ENCODE measurements around the gene CNTFR. TPM values are rescaled to one million over a fixed set of nuclear protein-coding genes. Genes with fewer than 3 reads are reported as not detected.

The CNTFR gene
- total and polyA plus RNA-seq, 2 experiments from 2014 or later: 0.73 to 1.9 TPM

- Mint-ChIP-seq H3K27ac (no peak overlapping the region), H3K9me3 (no peaks in the 10 kb centered on the region; the same call in 2 of the 3 replicates), H3K36me3 (ENCODE audit: low read depth) (no peaks in the 10 kb centered on the region; the same call in 2 of the 3 replicates), H3K4me1 (peaks cover 15% of the 10 kb centered on the region), H3K4me3 (no peak overlapping the region), H3K27me3 (ENCODE audit: insufficient read depth, low read depth, poor library complexity) (peaks cover 20% of the 10 kb centered on the region)
- no peak for ATAC-seq
- TF ChIP-seq, protein P1, sequence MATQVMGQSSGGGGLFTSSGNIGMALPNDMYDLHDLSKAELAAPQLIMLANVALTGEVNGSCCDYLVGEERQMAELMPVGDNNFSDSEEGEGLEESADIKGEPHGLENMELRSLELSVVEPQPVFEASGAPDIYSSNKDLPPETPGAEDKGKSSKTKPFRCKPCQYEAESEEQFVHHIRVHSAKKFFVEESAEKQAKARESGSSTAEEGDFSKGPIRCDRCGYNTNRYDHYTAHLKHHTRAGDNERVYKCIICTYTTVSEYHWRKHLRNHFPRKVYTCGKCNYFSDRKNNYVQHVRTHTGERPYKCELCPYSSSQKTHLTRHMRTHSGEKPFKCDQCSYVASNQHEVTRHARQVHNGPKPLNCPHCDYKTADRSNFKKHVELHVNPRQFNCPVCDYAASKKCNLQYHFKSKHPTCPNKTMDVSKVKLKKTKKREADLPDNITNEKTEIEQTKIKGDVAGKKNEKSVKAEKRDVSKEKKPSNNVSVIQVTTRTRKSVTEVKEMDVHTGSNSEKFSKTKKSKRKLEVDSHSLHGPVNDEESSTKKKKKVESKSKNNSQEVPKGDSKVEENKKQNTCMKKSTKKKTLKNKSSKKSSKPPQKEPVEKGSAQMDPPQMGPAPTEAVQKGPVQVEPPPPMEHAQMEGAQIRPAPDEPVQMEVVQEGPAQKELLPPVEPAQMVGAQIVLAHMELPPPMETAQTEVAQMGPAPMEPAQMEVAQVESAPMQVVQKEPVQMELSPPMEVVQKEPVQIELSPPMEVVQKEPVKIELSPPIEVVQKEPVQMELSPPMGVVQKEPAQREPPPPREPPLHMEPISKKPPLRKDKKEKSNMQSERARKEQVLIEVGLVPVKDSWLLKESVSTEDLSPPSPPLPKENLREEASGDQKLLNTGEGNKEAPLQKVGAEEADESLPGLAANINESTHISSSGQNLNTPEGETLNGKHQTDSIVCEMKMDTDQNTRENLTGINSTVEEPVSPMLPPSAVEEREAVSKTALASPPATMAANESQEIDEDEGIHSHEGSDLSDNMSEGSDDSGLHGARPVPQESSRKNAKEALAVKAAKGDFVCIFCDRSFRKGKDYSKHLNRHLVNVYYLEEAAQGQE (IDR thresholded peaks at IDR 0.05; ENCODE audit: unreplicated experiment): no peak
- TF ChIP-seq ZNF114 (CRISPR knock-in tag; IDR thresholded peaks at IDR 0.05) (no peak), NANOG (IDR thresholded peaks at IDR 0.05; ENCODE audit: borderline replicate concordance) (no peak), EZH2phosphoT487 (IDR thresholded peaks at IDR 0.05; ENCODE audit: unreplicated experiment) (no peak), ZNF331 (CRISPR knock-in tag; IDR thresholded peaks at IDR 0.05; ENCODE audit: low read depth) (no peak), CREB1 (CRISPR knock-in tag; IDR thresholded peaks at IDR 0.05; ENCODE audit: low read depth) (no peak), CTCF (conservative IDR thresholded peaks at IDR 0.05; ENCODE audit: low read depth in 2 of 2) (no peak)
- TF ChIP-seq, protein P2, sequence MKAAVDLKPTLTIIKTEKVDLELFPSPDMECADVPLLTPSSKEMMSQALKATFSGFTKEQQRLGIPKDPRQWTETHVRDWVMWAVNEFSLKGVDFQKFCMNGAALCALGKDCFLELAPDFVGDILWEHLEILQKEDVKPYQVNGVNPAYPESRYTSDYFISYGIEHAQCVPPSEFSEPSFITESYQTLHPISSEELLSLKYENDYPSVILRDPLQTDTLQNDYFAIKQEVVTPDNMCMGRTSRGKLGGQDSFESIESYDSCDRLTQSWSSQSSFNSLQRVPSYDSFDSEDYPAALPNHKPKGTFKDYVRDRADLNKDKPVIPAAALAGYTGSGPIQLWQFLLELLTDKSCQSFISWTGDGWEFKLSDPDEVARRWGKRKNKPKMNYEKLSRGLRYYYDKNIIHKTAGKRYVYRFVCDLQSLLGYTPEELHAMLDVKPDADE (IDR thresholded peaks at IDR 0.05): no peak
- peaks cover 4% of the 10 kb centered on the region for H3K4me1 ChIP-seq (ENCODE audit: insufficient read depth)
- H3F3A ChIP-seq (replicated peaks; ENCODE audit: low read depth): no peaks in the 10 kb centered on the region
- no peak overlapping the region for H3K4me3 ChIP-seq
- DNase-seq (ENCODE audit: low spot score): no peak
- no peaks in the 10 kb centered on the region; the same call in 1 of the 2 replicates for H3K9me2 ChIP-seq (ENCODE audit: insufficient read depth)
- no peaks in the 10 kb centered on the region for H4K20me1 ChIP-seq (replicated peaks; ENCODE audit: insufficient read depth)
- H3K27me3 ChIP-seq (ENCODE audit: insufficient read depth): peaks cover 18% of the 10 kb centered on the region
- H3K4me2 ChIP-seq: no peak overlapping the region
- H3K79me2 ChIP-seq (replicated peaks; ENCODE audit: insufficient read depth): no peaks in the 10 kb centered on the region
- H3K36me3 ChIP-seq (ENCODE audit: insufficient read depth): no peaks in the 10 kb centered on the region
- no peak overlapping the region for H2AFZ ChIP-seq
- no peak overlapping the region for H3K27ac ChIP-seq (ENCODE audit: low read depth)
Measured at GRCh38 chr9:34520096-34520495, 69.4 kb downstream of the CNTFR start.

All from GM23338 (cell line).